Measurements from ENCODE around the gene BCAS3. TPM values are rescaled to one million over a fixed set of nuclear protein-coding genes. Genes with fewer than 3 reads are reported as not detected.

The BCAS3 gene
- total RNA-seq, 3 donors from 2014 or later = 21.6 to 33.4 (median 32.1) TPM

GRCh38 chr17:61405686-61406536, 728.3 kb downstream of the BCAS3 start:
- Histone ChIP-seq H3K9me3 (no peaks in the 10 kb centered on the region), H3K36me3 (ENCODE audit: low read depth) (no peaks in the 10 kb centered on the region), H3K4me1 (ENCODE audit: low read depth) (peaks cover 28% of the 10 kb centered on the region), H3K4me3 (no peak overlapping the region)
- intact Hi-C loops (cut with DNase I, micrococcal nuclease) = loop anchor here in 1 of 2 donors (10.0 kb wide), 1 partner anchor 401 kb away; no protein-coding TSS in a partner anchor
- TF ChIP-seq CTCF (IDR thresholded peaks at IDR 0.05) = no peak
- no peak for ATAC-seq
- DNase-seq = peak in 2 of 3 donors; percentile 20 to 35

GRCh38 chr17:61406537-61406845, 728.8 kb downstream of the BCAS3 start:
- DNase-seq (no peak), ATAC-seq (no peak)
- Histone ChIP-seq H3K4me3 (no peak overlapping the region), H3K9me3 (no peaks in the 10 kb centered on the region), H3K36me3 (ENCODE audit: low read depth) (no peaks in the 10 kb centered on the region), H3K4me1 (ENCODE audit: low read depth) (peaks cover 28% of the 10 kb centered on the region)
- intact Hi-C loops (cut with DNase I, micrococcal nuclease) = loop anchor here in 1 of 2 donors (10.0 kb wide), 1 partner anchor 402 kb away; no protein-coding TSS in a partner anchor
- TF ChIP-seq CTCF (IDR thresholded peaks at IDR 0.05) = no peak

- Histone ChIP-seq H3K4me1 (ENCODE audit: low read depth) (peaks cover 32% of the 10 kb centered on the region), H3K4me3 (no peak overlapping the region), H3K9me3 (no peaks in the 10 kb centered on the region), H3K36me3 (ENCODE audit: low read depth) (no peaks in the 10 kb centered on the region)
- DNase-seq (peak in 2 of 3 donors; percentile 4 to 19), ATAC-seq (no peak)
- TF ChIP-seq CTCF (IDR thresholded peaks at IDR 0.05) = no peak
- intact Hi-C loops (cut with DNase I, micrococcal nuclease) = loop anchor here in 1 of 2 donors (10.0 kb wide), 1 partner anchor 402 kb away; no protein-coding TSS in a partner anchor
Measured at GRCh38 chr17:61406971-61407911, 729.6 kb downstream of the BCAS3 start.

- Histone ChIP-seq H3K4me1 (ENCODE audit: low read depth) (peaks cover 36% of the 10 kb centered on the region), H3K36me3 (ENCODE audit: low read depth) (no peaks in the 10 kb centered on the region), H3K4me3 (no peak overlapping the region), H3K9me3 (no peaks in the 10 kb centered on the region)
- ATAC-seq = no peak
- peak in 2 of 3 donors; percentile 27 to 35 for DNase-seq
- intact Hi-C loops (cut with DNase I, micrococcal nuclease) = loop anchor here in 1 of 2 donors (10.0 kb wide), 1 partner anchor 404 kb away; no protein-coding TSS in a partner anchor
- no peak for TF ChIP-seq CTCF (IDR thresholded peaks at IDR 0.05)
Measured at GRCh38 chr17:61408151-61409041, 730.7 kb downstream of the BCAS3 start.

All from mucosa of descending colon (tissue), 3 donors.